Pancreas (tissue), 10 donors: ENCODE data around the gene ZCCHC14. TPM values are rescaled to one million over a fixed set of nuclear protein-coding genes. Genes with fewer than 3 reads are reported as not detected.

Source experiments
- ATAC-seq, 4 donors: fragments of 200-7000 bp; cut with Tn5 transposase; one replicate each; pipeline versions ENCODE4 v1.8.0 to v1.9.1; 2020; ENCODE audit warnings: mild to moderate bottlenecking in 4 of 4, moderate library complexity in 4 of 4
- DNase-seq, 6 donors: peaks; one replicate each; pipeline ENCODE4 v3.0.0-alpha.2; 2020
- FAIRE-seq: peaks from 2 replicates; lab custom pipeline; 2012; peaks lifted over from hg19 to GRCh38; lab: Jason Lieb, UNC
- H3K27ac ChIP-seq, 4 donors: fragments of 200-600 bp; sonication (generic); 1 replicate in 3 of 4; 2 replicates in 1 of 4; pipeline versions ENCODE4 v1.5.0 to v1.8.0; 2020
- H3K27me3 ChIP-seq, 4 donors: fragments of 200-600 bp; one replicate each; pipeline ENCODE4 v1.8.0; 2021
- H3K36me3 ChIP-seq, 3 donors: fragments of 200-600 bp; sonication (generic) in 1 of 3; one replicate each; pipeline versions ENCODE4 v1.5.0 to v1.8.0; 2020 to 2021
- H3K4me1 ChIP-seq, 3 donors: fragments of 200-600 bp; one replicate each; pipeline ENCODE4 v1.8.0; 2021
- H3K4me3 ChIP-seq, 4 donors: fragments of 200-600 bp; sonication (generic) in 2 of 4; one replicate each; pipeline versions ENCODE4 v1.5.0 to v1.8.0; 2020 to 2021
- H3K9me3 ChIP-seq, 4 donors: fragments of 200-600 bp; one replicate each; pipeline ENCODE4 v1.8.0; 2021
- WGBS, 2 donors: extraction: QIAGEN DNeasy Blood & Tissue Kit; methylation state at CpG; one replicate each; pipeline ENCODE4 v1.1.7; 2013; 5-methylcytosine and 5-hydroxymethylcytosine counted together
- intact Hi-C, 3 donors: fragments of 100-400 bp; cut with DNase I; formaldehyde crosslinking; loops; one replicate each; pipeline versions ENCODE4 v1.11.1 to v1.14.2; 2022
- polyA plus RNA-seq, 2 donors: library from polyadenylated mRNA; stranded (reverse); fragments of 200-250 nt; gene quantifications; one replicate each; pipeline ENCODE4 v1.2.3, GENCODE V29; 2013
- total RNA-seq, 6 donors: library from RNA; stranded (reverse); fragmentation: NEBNext Ultra II Directional in 4 of 6; extraction: Animal tissue kit (Norgen Biotek cat#: 25700) in 4 of 6; gene quantifications; one replicate each; pipeline versions ENCODE4 v1.2.1 to v1.2.4, GENCODE V29; 2021 to 2023
- TF ChIP-seq, protein P1 (sequence below), 4 donors: fragments of 200-600 bp; sonication (generic) in 3 of 4; IDR thresholded peaks; one replicate each; pipeline versions ENCODE4 v1.5.0 to v1.8.0; 2021; ENCODE audit warnings: antibody characterized with exemption in 4 of 4
- donor health status: healthy with polysubstance abuse.
- donor health status: DM: no; HTN: no; CAD: no; lungs with moderate emphysema.
- donor health status: DM: no; HTN: no; CAD: no.
- donor health status: control.
- donor health status: control.
- donor health status: Bipolar disorder and iron deficiency.
- donor health status: DM: yes; HTN: yes; CAD: no.
- donor health status: DM: no; HTN: no; CAD: no.
- donor health status: DM: no; HTN: no; CAD: no.
- donor health status: DM: yes; HTN: yes; CAD: no.

ZCCHC14 gene
- total and polyA plus RNA-seq, 8 donors = 10.7 to 20.0 (median 12.8) TPM

DNA sequence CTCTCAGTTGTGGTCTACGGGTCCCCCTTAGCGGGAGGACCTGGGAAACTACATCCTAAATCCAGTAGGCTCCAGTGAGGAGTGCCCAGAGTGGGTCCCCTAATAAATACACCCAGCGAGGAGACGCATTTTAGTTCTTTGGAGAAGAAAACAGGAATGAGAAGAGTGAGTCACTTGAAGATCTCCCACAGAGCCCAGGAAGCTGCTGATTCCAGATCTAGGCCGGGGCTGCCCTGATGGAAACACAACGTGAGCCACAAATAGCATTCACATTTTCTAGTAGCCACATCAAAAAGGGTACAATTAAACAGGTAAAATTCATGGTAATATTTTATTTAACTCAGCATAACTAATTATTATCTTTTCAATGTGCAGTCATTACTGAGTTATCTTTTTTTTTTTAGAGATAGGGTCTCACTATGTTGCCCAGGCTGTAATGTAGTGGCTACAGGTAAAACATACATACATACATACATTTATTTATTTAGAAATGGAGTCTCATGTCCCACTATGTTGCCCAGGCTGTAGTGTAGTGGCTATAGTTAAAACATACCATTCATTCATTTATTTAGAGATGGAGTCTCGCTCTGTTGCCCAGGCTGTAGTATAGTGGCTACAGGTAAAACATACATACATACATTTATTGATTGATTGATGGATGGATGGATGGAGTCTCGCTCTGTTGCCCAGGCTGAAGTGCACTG lies 130.8 kb downstream of the ZCCHC14 start:
- Histone ChIP-seq H3K4me1 (peaks cover 0 to 7% (median 6%) of the 10 kb centered on the region in 3 donors), H3K27me3 (no peaks in the 10 kb centered on the region), H3K36me3 (peaks cover 0 to 13% (median 0%) of the 10 kb centered on the region in 3 donors), H3K27ac (no peak overlapping the region), H3K9me3 (no peaks in the 10 kb centered on the region), H3K4me3 (no peak overlapping the region)
- TF ChIP-seq, protein P1, sequence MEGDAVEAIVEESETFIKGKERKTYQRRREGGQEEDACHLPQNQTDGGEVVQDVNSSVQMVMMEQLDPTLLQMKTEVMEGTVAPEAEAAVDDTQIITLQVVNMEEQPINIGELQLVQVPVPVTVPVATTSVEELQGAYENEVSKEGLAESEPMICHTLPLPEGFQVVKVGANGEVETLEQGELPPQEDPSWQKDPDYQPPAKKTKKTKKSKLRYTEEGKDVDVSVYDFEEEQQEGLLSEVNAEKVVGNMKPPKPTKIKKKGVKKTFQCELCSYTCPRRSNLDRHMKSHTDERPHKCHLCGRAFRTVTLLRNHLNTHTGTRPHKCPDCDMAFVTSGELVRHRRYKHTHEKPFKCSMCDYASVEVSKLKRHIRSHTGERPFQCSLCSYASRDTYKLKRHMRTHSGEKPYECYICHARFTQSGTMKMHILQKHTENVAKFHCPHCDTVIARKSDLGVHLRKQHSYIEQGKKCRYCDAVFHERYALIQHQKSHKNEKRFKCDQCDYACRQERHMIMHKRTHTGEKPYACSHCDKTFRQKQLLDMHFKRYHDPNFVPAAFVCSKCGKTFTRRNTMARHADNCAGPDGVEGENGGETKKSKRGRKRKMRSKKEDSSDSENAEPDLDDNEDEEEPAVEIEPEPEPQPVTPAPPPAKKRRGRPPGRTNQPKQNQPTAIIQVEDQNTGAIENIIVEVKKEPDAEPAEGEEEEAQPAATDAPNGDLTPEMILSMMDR (IDR thresholded peaks at IDR 0.05) = no peak
- ATAC-seq (no peak), FAIRE-seq (no peak), DNase-seq (peak in 1 of 6 donors; percentile 3)
- intact Hi-C loops = no loop called here
- WGBS, 2 donors = 97% methylated on average over 8 of the region's 8 CpGs

- no peaks in the 10 kb centered on the region for H3K27me3 ChIP-seq
- WGBS, 2 donors = 97 to 99% methylated on average over 16 of the region's 16 CpGs
- H3K27ac ChIP-seq = no peak overlapping the region
- peaks cover 0 to 7% (median 6%) of the 10 kb centered on the region in 3 donors for H3K4me1 ChIP-seq
- ATAC-seq = no peak
- no peaks in the 10 kb centered on the region for H3K9me3 ChIP-seq
- no peak overlapping the region for H3K4me3 ChIP-seq
- H3K36me3 ChIP-seq = peaks cover 0 to 13% (median 0%) of the 10 kb centered on the region in 3 donors
- peak in 2 of 6 donors; percentile 7 to 18 for DNase-seq
- FAIRE-seq = no peak
- TF ChIP-seq, protein P1 (IDR thresholded peaks at IDR 0.05) = no peak
- intact Hi-C loops = no loop called here
These were observed 131.8 kb downstream of the ZCCHC14 start for GRCh38 chr16:87360862-87361610.

DNA sequence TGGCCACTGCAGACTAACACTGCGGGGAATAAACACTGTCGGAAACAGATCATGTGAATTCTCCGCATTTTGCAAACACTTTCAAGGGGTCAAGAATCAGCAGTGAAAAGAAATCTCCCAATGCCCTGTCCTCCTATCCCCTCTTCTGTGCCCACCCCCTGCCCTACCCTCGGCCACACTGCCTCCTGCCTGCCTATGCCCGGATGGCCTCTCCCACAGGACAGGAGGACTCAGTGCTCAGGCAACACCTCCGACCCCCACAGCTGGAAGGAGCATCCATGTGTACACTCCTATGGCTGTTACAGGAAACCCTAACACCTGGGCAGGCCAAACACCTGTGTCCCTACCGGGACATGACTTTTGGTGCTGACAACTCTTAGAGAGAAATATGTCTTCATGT lies 133.7 kb downstream of the ZCCHC14 start:
- H3K27me3 ChIP-seq = no peaks in the 10 kb centered on the region
- no peak overlapping the region for H3K27ac ChIP-seq
- WGBS, 2 donors = 91 to 93% methylated on average over 7 of the region's 7 CpGs

GRCh38 chr16:87358696-87359095 lies 134.1 kb downstream of the ZCCHC14 start:
- Histone ChIP-seq H3K4me1 (no peaks in the 10 kb centered on the region), H3K9me3 (no peaks in the 10 kb centered on the region), H3K36me3 (peaks cover 0 to 13% (median 0%) of the 10 kb centered on the region in 3 donors), H3K27me3 (no peaks in the 10 kb centered on the region), H3K27ac (no peak overlapping the region), H3K4me3 (no peak overlapping the region)
- no peak for FAIRE-seq
- peak in 1 of 6 donors; percentile 13 for DNase-seq
- ATAC-seq = peak in 2 of 4 donors; percentile 34 to 43
- TF ChIP-seq, protein P1 (IDR thresholded peaks at IDR 0.05) = no peak
- 76 to 77% methylated on average over 9 of the region's 9 CpGs for WGBS, 2 donors
- intact Hi-C loops = no loop called here

More for the DNA sequence above, 133.7 kb downstream of the ZCCHC14 start:
- Histone ChIP-seq H3K36me3 (peaks cover 0 to 13% (median 0%) of the 10 kb centered on the region in 3 donors), H3K4me1 (peaks cover 0 to 2% (median 2%) of the 10 kb centered on the region in 3 donors), H3K4me3 (no peak overlapping the region), H3K9me3 (no peaks in the 10 kb centered on the region)
- peak in 1 of 6 donors; percentile 11 for DNase-seq
- TF ChIP-seq, protein P1 (IDR thresholded peaks at IDR 0.05) = no peak
- ATAC-seq = peak in 1 of 4 donors; percentile 5
- FAIRE-seq = no peak
- intact Hi-C loops = no loop called here
